Activated CD8-positive, alpha-beta memory T cell treated with anti-CD3 and anti-CD28 coated beads, Interleukin-2, amount 50 U/mL, for 48 hours (primary cell): ENCODE results near the gene ZNF804A.

Source experiments
- DNase-seq: peaks from one replicate; pipeline ENCODE4 v3.0.0-alpha.2; 2020

The ZNF804A gene

GRCh38 chr2:184956856-184957255 lies 358.5 kb downstream of the ZNF804A start:
- no peak for DNase-seq

- no peak for DNase-seq
These were observed 373.3 kb downstream of the ZNF804A start for GRCh38 chr2:184971546-184972068.
